ENCODE data around the gene KLK13. TPM values are rescaled to one million over a fixed set of nuclear protein-coding genes. Genes with fewer than 3 reads are reported as not detected.

The KLK13 gene
- total and polyA plus RNA-seq, 2 of the 13 experiments (the other 11 are each of a cell fraction or from before 2014, with no cell fraction given), result 0.09 TPM; not detected in 1

GRCh38 chr19:51108066-51108804 lies 43.3 kb upstream of the KLK13 start, which contains the start of gene CTU1 (continued):
- TF ChIP-seq ZNF646 (CRISPR knock-in tag; IDR thresholded peaks at IDR 0.05), result no peak
- TF ChIP-seq ZNF484 (CRISPR knock-in tag; IDR thresholded peaks at IDR 0.05; ENCODE audit: borderline replicate concordance, low read depth), result no peak
- TF ChIP-seq GRHL1 (CRISPR knock-in tag; conservative IDR thresholded peaks at IDR 0.05), result no peak
- TF ChIP-seq ZSCAN5A (CRISPR knock-in tag; IDR thresholded peaks at IDR 0.05; ENCODE audit: borderline replicate concordance), result no peak
- no peak for TF ChIP-seq TIGD3 (CRISPR knock-in tag; IDR thresholded peaks at IDR 0.05; ENCODE audit: borderline replicate concordance)
- no peak for TF ChIP-seq THAP7 (CRISPR knock-in tag; IDR thresholded peaks at IDR 0.05)
- TF ChIP-seq PHF5A (CRISPR knock-in tag; IDR thresholded peaks at IDR 0.05; ENCODE audit: low read depth, unreplicated experiment), result no peak
- no peak for TF ChIP-seq ZNF784 (CRISPR knock-in tag; IDR thresholded peaks at IDR 0.05; ENCODE audit: borderline replicate concordance)
- 0 out of 2 replicates have a peak, but pooled peaks have one; percentile 38 for TF ChIP-seq ZNF800 (CRISPR knock-in tag; IDR thresholded peaks at IDR 0.05)
- no peak for TF ChIP-seq TEF (CRISPR knock-in tag; IDR thresholded peaks at IDR 0.05)
